HCT116 (cell line): ENCODE data around the gene ITGA11. TPM values are rescaled to one million over a fixed set of nuclear protein-coding genes. Genes with fewer than 3 reads are reported as not detected.

Experiments used
- ATAC-seq: fragments of 200-7000 bp; cut with Tn5 transposase; 2 replicates; pipeline ENCODE4 v1.9.1; 2020; ENCODE audit warnings: mild to moderate bottlenecking, moderate library complexity
- BruUV-seq: library from RNA; stranded (reverse); fragments of 400-500 nt; replicated peaks from 2 replicates; lab custom pipeline; 2021; lab: Mats Ljungman, UMichigan
- CTCF ChIA-PET: fragments of 300-600 bp; sonication (Branson Sonifier 250); formaldehyde crosslinking; loops from one replicate; lab custom pipeline; 2021; ENCODE audit warnings: antibody characterized with exemption; lab: Charles Lee
- POLR2A ChIA-PET: fragments of 300-600, 350-600 bp; sonication (Branson Sonifier 250); formaldehyde crosslinking; loops from one replicate; lab custom pipeline; 2021; ENCODE audit warnings: antibody characterized with exemption; lab: Charles Lee
- RAD21 ChIA-PET, 2 experiments: fragments of 300-600 bp; sonication (Branson Sonifier 250); formaldehyde crosslinking; loops; one replicate each; lab custom pipeline; 2023; ENCODE audit warnings: low total read pairs in 2 of 2; ENCODE audit not compliant: uncharacterized antibody in 2 of 2, unreplicated experiment in 2 of 2, low non-redundant PET in 1 of 2; lab: Charles Lee
- DNase-seq: peaks from one replicate; pipeline ENCODE4 v3.0.0-alpha.2; 2010; ENCODE audit warnings: low read depth, low spot score
- H2AFZ ChIP-seq: fragments of 200-600 bp; shearing (Covaris generic), sonication (generic); 2 replicates; pipeline ENCODE4 v1.6.1; 2017; ENCODE audit warnings: low read depth, mixed run types, mixed read lengths, antibody characterized with exemption, low read length; ENCODE audit not compliant: poor library complexity, severe bottlenecking
- H3K27ac ChIP-seq: 2 replicates; pipeline ENCODE4 v1.5.1; 2012; ENCODE audit warnings: low read depth, low read length
- H3K27me3 ChIP-seq: fragments of 200-600 bp; sonication (generic); 2 replicates; pipeline ENCODE4 v1.6.1; 2016; ENCODE audit warnings: mixed run types, low read length, mixed read lengths; ENCODE audit not compliant: insufficient read depth
- H3K36me3 ChIP-seq, 2 experiments: fragments of 200-500 bp in 1 of 2; fragments of 200-600 bp in 1 of 2; sonication (Bioruptor generic) in 1 of 2; sonication (generic) in 1 of 2; 2 replicates each; pipeline versions ENCODE4 v1.5.1 to v1.6.1; 2014 to 2016; ENCODE audit warnings: low read length in 2 of 2, inconsistent platforms in 1 of 2, mixed read lengths in 1 of 2, mixed run types in 1 of 2; ENCODE audit not compliant: insufficient read depth in 2 of 2, control insufficient read depth in 1 of 2
- H3K4me1 ChIP-seq, 2 experiments: fragments of 200-600 bp in 1 of 2; sonication (generic) in 1 of 2; 2 replicates each; pipeline versions ENCODE4 v1.5.1 to v1.6.1; 2012 to 2017; ENCODE audit warnings: low read length in 2 of 2, inconsistent platforms in 1 of 2, mild to moderate bottlenecking in 1 of 2, mixed read lengths in 1 of 2, mixed run types in 1 of 2, moderate library complexity in 1 of 2; ENCODE audit not compliant: insufficient read depth in 2 of 2, control insufficient read depth in 1 of 2
- H3K4me2 ChIP-seq: fragments of 200-600 bp; sonication (generic); 2 replicates; pipeline ENCODE4 v1.6.1; 2017; ENCODE audit warnings: mixed run types, low read length, mixed read lengths
- H3K4me3 ChIP-seq, 2 experiments: fragments of 200-600 bp in 1 of 2; sonication (generic) in 1 of 2; replicated peaks in 1 of 2; 2 replicates each; pipeline ENCODE4 v1.5.1; 2011 to 2016; ENCODE audit warnings: low read length in 2 of 2, control low read depth in 1 of 2, low read depth in 1 of 2, mild to moderate bottlenecking in 1 of 2, mixed read lengths in 1 of 2, mixed run types in 1 of 2
- H3K79me2 ChIP-seq: fragments of 200-600 bp; sonication (generic); 2 replicates; pipeline ENCODE4 v1.6.1; 2017; ENCODE audit warnings: mild to moderate bottlenecking, mixed run types, low read length, moderate library complexity, mixed read lengths; ENCODE audit not compliant: insufficient read depth
- H3K9ac ChIP-seq: fragments of 200-600 bp; sonication (generic); 2 replicates; pipeline ENCODE4 v1.6.1; 2016; ENCODE audit warnings: low read length, mixed read lengths
- H3K9me2 ChIP-seq: fragments of 200-600 bp; sonication (generic), shearing (Covaris generic); 2 replicates; pipeline ENCODE4 v1.6.1; 2017; ENCODE audit warnings: mixed run types, mild to moderate bottlenecking, moderate library complexity; ENCODE audit not compliant: insufficient read depth
- H3K9me3 ChIP-seq, 2 experiments: fragments of 200-500 bp in 1 of 2; fragments of 200-600 bp in 1 of 2; sonication (Bioruptor generic) in 1 of 2; sonication (generic) in 1 of 2; 2 replicates each; pipeline ENCODE4 v1.6.1; 2014 to 2017; ENCODE audit warnings: low read length in 2 of 2, mixed read lengths in 2 of 2, inconsistent platforms in 1 of 2, low read depth in 1 of 2, mild to moderate bottlenecking in 1 of 2, mixed run types in 1 of 2, moderate library complexity in 1 of 2; ENCODE audit not compliant: control insufficient read depth in 1 of 2, insufficient read depth in 1 of 2
- H4K20me1 ChIP-seq: fragments of 200-600 bp; sonication (generic), shearing (Covaris generic); 2 replicates; pipeline ENCODE4 v1.6.1; 2017; ENCODE audit warnings: mixed run types, mild to moderate bottlenecking, moderate library complexity; ENCODE audit not compliant: insufficient read depth
- CTCF ChIP-seq, 3 experiments: fragments of 200-600 bp in 1 of 3; sonication (generic) in 1 of 3; IDR thresholded peaks in 2 of 3; conservative IDR thresholded peaks in 1 of 3; 2 replicates each; pipeline ENCODE4 v1.5.1; 2012 to 2017; ENCODE audit warnings: low read depth in 2 of 3, low read length in 2 of 3, antibody characterized with exemption in 1 of 3, borderline replicate concordance in 1 of 3, control low read depth in 1 of 3, mild to moderate bottlenecking in 1 of 3, mixed read lengths in 1 of 3, mixed run types in 1 of 3, moderate library complexity in 1 of 3; ENCODE audit not compliant: insufficient read depth in 1 of 3
- ELF1 ChIP-seq: IDR thresholded peaks from 2 replicates; pipeline ENCODE4 v1.6.1; 2012; ENCODE audit warnings: low read depth, borderline replicate concordance
- ZBTB33 ChIP-seq: IDR thresholded peaks from 2 replicates; pipeline ENCODE4 v1.6.1; 2011; ENCODE audit warnings: mild to moderate bottlenecking, low read length, moderate library complexity; ENCODE audit not compliant: insufficient replicate concordance; ENCODE audit errors: extremely low read depth
- ZNF274 ChIP-seq: fragments of 200-500 bp; sonication (Bioruptor generic); IDR thresholded peaks from 2 replicates; pipeline ENCODE4 v1.6.1; 2014; ENCODE audit warnings: mild to moderate bottlenecking, low read depth, low read length, inconsistent platforms
- intact Hi-C: fragments of 100-400 bp; cut with micrococcal nuclease; formaldehyde crosslinking; loops from 2 replicates; pipeline ENCODE4 v1.10.0; 2022
- total RNA-seq: library from RNA; stranded (reverse); gene quantifications from one replicate; pipeline ENCODE4 v1.2.1, GENCODE V29; 2021; ENCODE audit not compliant: unreplicated experiment

Gene ITGA11
- total RNA-seq, 1 experiment from 2014 or later, result not detected

- H3K9ac ChIP-seq, result no peak overlapping the region
- CTCF ChIA-PET, result no interaction called here
- intact Hi-C loops, result no loop called here
- no peak for DNase-seq
- no peaks in the 10 kb centered on the region for H3K79me2 ChIP-seq
- POLR2A ChIA-PET, result no interaction called here
- no peak overlapping the region for H3K4me2 ChIP-seq
- no peak for TF ChIP-seq ZBTB33
- no peaks in the 10 kb centered on the region for H4K20me1 ChIP-seq
- RAD21 ChIA-PET, result no interaction called here
- no peak overlapping the region for H3K4me3 ChIP-seq
- no peaks in the 10 kb centered on the region for H3K36me3 ChIP-seq
- no peaks in the 10 kb centered on the region for H3K9me2 ChIP-seq
- no peak overlapping the region for H3K27ac ChIP-seq
- no peaks in the 10 kb centered on the region for H3K27me3 ChIP-seq
- H2AFZ ChIP-seq, result no peak overlapping the region
- no peaks in the 10 kb centered on the region for H3K9me3 ChIP-seq
- no TSS peak for BruUV-seq
- no peak for ATAC-seq
- no peaks in the 10 kb centered on the region for H3K4me1 ChIP-seq
Measured at GRCh38 chr15:68470976-68471375, 39.0 kb upstream of the ITGA11 start.

- no peaks in the 10 kb centered on the region for H3K9me2 ChIP-seq
- ATAC-seq (no peak), DNase-seq (no peak)
- H2AFZ ChIP-seq, result no peak overlapping the region
- POLR2A ChIA-PET, result no interaction called here
- no peaks in the 10 kb centered on the region for H3K36me3 ChIP-seq
- no peak overlapping the region for H3K4me2 ChIP-seq
- H3K4me1 ChIP-seq, result no peaks in the 10 kb centered on the region
- RAD21 ChIA-PET, result no interaction called here
- no peaks in the 10 kb centered on the region for H3K27me3 ChIP-seq
- H3K27ac ChIP-seq, result no peak overlapping the region
- H3K9ac ChIP-seq, result no peak overlapping the region
- BruUV-seq, result no TSS peak
- no peak overlapping the region for H3K4me3 ChIP-seq
- no peak for TF ChIP-seq ZNF274
- TF ChIP-seq ZBTB33, result no peak
- no peak for TF ChIP-seq ELF1
- no peak for TF ChIP-seq CTCF (IDR thresholded peaks at IDR 0.05 in 2 of 3, conservative IDR thresholded peaks at IDR 0.05 in 1 of 3; ENCODE audit: borderline replicate concordance in 1 of 3, insufficient read depth in 1 of 3, low read depth in 2 of 3, low read length in 2 of 3)
- CTCF ChIA-PET, result no interaction called here
- no peaks in the 10 kb centered on the region for H4K20me1 ChIP-seq
- no peaks in the 10 kb centered on the region for H3K9me3 ChIP-seq
- intact Hi-C loops, result no loop called here
- H3K79me2 ChIP-seq, result no peaks in the 10 kb centered on the region
Measured at GRCh38 chr15:68470049-68470742, 38.2 kb upstream of the ITGA11 start.
